Osteoblast (primary cell): Measurements from ENCODE around the gene ESD. TPM values are rescaled to one million over a fixed set of nuclear protein-coding genes. Genes with fewer than 3 reads are reported as not detected.
"Not testable (repeated sequence)": the region's sequence is repeated elsewhere in the genome, so short reads cannot be mapped to it uniquely, and the experiment has no call there.

Source experiments
- DNase-seq: peaks from one replicate; pipeline ENCODE4 v3.0.0; 2011; ENCODE audit warnings: low spot score, mixed read lengths; ENCODE audit not compliant: insufficient read length; ENCODE audit errors: missing footprints
- H2AFZ ChIP-seq: 2 replicates; pipeline ENCODE4 v1.6.0; 2011; ENCODE audit warnings: mild to moderate bottlenecking, low read length
- H3K27ac ChIP-seq: 2 replicates; pipeline ENCODE4 v1.5.1; 2011; ENCODE audit warnings: mild to moderate bottlenecking, low read depth, low read length, moderate library complexity
- H3K27me3 ChIP-seq: 2 replicates; pipeline ENCODE4 v1.6.0; 2012; ENCODE audit warnings: mild to moderate bottlenecking, control low read depth, inconsistent platforms, low read length, moderate library complexity; ENCODE audit not compliant: insufficient read depth
- H3K36me3 ChIP-seq: 2 replicates; pipeline ENCODE4 v1.5.1; 2011; ENCODE audit warnings: mild to moderate bottlenecking, low read length, control low read depth, moderate library complexity; ENCODE audit not compliant: insufficient read depth
- H3K4me1 ChIP-seq: 2 replicates; pipeline ENCODE4 v1.5.1; 2011; ENCODE audit warnings: mild to moderate bottlenecking, low read length, control low read depth, moderate library complexity; ENCODE audit not compliant: insufficient read depth
- H3K4me2 ChIP-seq: 2 replicates; pipeline ENCODE4 v1.6.0; 2011; ENCODE audit warnings: mild to moderate bottlenecking, low read length; ENCODE audit not compliant: insufficient read depth
- H3K4me3 ChIP-seq: fragments of 200-600 bp; sonication (generic); 3 replicates; pipeline ENCODE4 v1.5.1; 2012; ENCODE audit warnings: mild to moderate bottlenecking, low read length, inconsistent platforms; ENCODE audit not compliant: insufficient read depth
- H3K79me2 ChIP-seq: 2 replicates; pipeline ENCODE4 v1.6.0; 2012; ENCODE audit warnings: mild to moderate bottlenecking, low read length, control low read depth, inconsistent platforms; ENCODE audit not compliant: insufficient read depth
- H3K9me3 ChIP-seq: 2 replicates; pipeline ENCODE4 v1.5.1; 2011; ENCODE audit warnings: low read depth, low read length, control low read depth
- H4K20me1 ChIP-seq: 2 replicates; pipeline ENCODE4 v1.6.0; 2012; ENCODE audit warnings: mild to moderate bottlenecking, low read length, control low read depth; ENCODE audit not compliant: insufficient read depth
- total RNA-seq: library from RNA; depleted of rRNA; stranded (reverse); fragments of >200 nt; gene quantifications from 2 replicates; pipeline ENCODE4 v1.2.3, GENCODE V29; 2012
- TF ChIP-seq, protein P1 (sequence below): IDR thresholded peaks from 2 replicates; pipeline ENCODE4 v1.5.1; 2011; ENCODE audit warnings: mild to moderate bottlenecking, low read depth, low read length, moderate library complexity; ENCODE audit errors: extremely low read depth

The ESD gene
- total RNA-seq, 1 donor = 130 TPM

DNA sequence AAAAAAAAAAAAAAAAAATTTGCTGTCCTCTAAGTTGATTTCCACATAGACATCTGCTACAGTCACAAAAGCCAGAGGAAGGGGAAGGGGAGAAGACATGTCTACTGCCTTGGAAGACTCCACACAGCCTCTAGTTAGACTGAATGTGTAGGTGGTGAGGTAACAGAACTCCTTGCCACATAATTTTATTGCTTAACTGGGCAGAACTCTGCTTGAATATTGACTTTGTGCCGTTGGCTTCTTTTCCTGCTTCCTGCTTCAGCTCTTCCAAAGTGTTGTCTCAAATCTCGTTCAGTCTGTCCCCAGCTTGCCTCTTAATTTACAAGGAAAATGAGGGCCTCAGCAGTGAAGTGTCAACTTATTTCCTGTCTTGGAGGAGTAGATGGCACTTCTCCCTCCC, 37.1 kb downstream of the ESD start:
- H3K27ac ChIP-seq = no peak overlapping the region
- H4K20me1 ChIP-seq = no peaks in the 10 kb centered on the region
- H3K36me3 ChIP-seq = no peaks in the 10 kb centered on the region
- H3K4me3 ChIP-seq = no peak overlapping the region
- H2AFZ ChIP-seq = peak overlapping the region; percentile 67
- H3K79me2 ChIP-seq = no peaks in the 10 kb centered on the region
- DNase-seq = no peak
- H3K27me3 ChIP-seq = no peaks in the 10 kb centered on the region
- no peaks in the 10 kb centered on the region for H3K9me3 ChIP-seq
- TF ChIP-seq, protein P1, sequence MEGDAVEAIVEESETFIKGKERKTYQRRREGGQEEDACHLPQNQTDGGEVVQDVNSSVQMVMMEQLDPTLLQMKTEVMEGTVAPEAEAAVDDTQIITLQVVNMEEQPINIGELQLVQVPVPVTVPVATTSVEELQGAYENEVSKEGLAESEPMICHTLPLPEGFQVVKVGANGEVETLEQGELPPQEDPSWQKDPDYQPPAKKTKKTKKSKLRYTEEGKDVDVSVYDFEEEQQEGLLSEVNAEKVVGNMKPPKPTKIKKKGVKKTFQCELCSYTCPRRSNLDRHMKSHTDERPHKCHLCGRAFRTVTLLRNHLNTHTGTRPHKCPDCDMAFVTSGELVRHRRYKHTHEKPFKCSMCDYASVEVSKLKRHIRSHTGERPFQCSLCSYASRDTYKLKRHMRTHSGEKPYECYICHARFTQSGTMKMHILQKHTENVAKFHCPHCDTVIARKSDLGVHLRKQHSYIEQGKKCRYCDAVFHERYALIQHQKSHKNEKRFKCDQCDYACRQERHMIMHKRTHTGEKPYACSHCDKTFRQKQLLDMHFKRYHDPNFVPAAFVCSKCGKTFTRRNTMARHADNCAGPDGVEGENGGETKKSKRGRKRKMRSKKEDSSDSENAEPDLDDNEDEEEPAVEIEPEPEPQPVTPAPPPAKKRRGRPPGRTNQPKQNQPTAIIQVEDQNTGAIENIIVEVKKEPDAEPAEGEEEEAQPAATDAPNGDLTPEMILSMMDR = no peak
- no peak overlapping the region for H3K4me2 ChIP-seq
- H3K4me1 ChIP-seq = peaks cover 19% of the 10 kb centered on the region

DNA sequence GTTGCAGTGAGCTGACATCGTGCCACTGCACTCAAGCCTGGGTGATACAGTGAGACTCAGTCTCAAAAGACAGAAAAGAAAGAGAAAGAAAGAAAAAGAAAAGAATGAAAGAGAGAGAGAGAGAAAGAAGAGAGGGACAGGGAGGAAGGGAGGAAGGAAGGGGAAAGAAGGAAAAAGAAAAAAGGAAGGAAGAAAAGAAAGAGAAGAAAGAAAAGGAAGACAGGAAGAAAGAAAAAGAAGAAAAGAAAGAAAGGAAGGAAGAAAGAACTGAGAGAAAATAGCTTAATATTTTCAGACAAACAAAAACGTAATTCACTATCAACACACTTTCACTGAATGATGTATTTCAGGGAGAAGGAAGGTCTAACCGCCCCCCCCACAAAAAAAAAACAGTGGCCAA, 39.3 kb downstream of the ESD start:
- DNase-seq = no peak

DNA sequence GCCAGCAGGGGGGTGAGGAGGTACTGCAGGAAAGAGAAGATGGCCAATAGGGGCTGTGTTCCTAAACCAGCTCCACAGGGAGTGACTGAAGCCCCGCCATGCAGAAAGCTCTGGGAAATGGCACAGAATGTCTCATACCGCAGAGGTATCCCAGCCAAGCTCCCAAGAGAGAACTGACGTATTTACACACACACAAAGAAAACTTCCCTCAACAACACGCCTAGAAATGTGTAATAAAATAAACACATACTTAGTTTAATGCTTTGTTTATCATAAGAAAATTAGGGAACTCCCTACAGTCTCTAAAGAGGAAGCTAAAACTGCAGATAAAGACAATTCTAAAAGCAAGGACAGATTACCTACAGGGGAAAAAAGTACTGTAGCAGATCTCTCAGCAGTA, 40.0 kb downstream of the ESD start:
- Histone ChIP-seq H2AFZ (no peak overlapping the region), H4K20me1 (no peaks in the 10 kb centered on the region), H3K27me3 (no peaks in the 10 kb centered on the region), H3K27ac (no peak overlapping the region), H3K9me3 (no peaks in the 10 kb centered on the region), H3K36me3 (no peaks in the 10 kb centered on the region), H3K4me3 (no peak overlapping the region), H3K4me1 (peaks cover 11% of the 10 kb centered on the region), H3K4me2 (peak overlapping the region; percentile 14), H3K79me2 (no peaks in the 10 kb centered on the region)
- TF ChIP-seq, protein P1 = no peak
- peak; percentile 83 for DNase-seq

More for the DNA sequence above, 39.3 kb downstream of the ESD start:
- Histone ChIP-seq H4K20me1 (no peaks in the 10 kb centered on the region), H3K36me3 (no peaks in the 10 kb centered on the region), H3K9me3 (no peaks in the 10 kb centered on the region), H3K27me3 (no peaks in the 10 kb centered on the region), H3K4me2 (peak overlapping the region; percentile 14), H3K27ac (no peak overlapping the region), H3K4me3 (no peak overlapping the region), H3K79me2 (no peaks in the 10 kb centered on the region), H2AFZ (no peak overlapping the region), H3K4me1 (peaks cover 10% of the 10 kb centered on the region)
- TF ChIP-seq, protein P1 = no peak

DNA sequence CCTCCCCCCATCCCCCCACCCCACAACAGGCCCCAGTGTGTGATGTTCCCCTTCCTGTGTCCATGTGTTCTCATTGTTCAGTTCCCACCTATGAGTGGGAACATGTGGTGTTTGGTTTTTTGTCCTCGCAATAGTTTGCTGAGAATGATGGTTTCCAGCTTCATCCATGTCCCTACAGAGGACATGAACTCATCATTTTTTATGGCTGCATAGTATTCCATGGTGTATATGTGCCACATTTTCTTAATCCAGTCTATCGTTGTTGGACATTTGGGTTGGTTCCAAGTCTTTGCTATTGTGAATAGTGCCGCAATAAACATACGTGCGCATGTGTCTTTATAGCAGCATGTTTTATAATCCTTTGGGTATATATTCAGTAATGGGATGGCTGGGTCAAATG, 41.5 kb downstream of the ESD start:
- H3K79me2 ChIP-seq, H3K4me3 ChIP-seq, H3K4me2 ChIP-seq, H4K20me1 ChIP-seq, H3K36me3 ChIP-seq, H3K27ac ChIP-seq, H2AFZ ChIP-seq, H3K27me3 ChIP-seq, DNase-seq, H3K9me3 ChIP-seq: not testable (repeated sequence)
- H3K4me1 ChIP-seq = peaks cover 24% of the 10 kb centered on the region
